Endothelial cell of umbilical vein (primary cell): ENCODE data around the gene CERK. TPM values are rescaled to one million over a fixed set of nuclear protein-coding genes. Genes with fewer than 3 reads are reported as not detected.

Experiments
- BruUV-seq: library from RNA; stranded (reverse); fragments of 400-500 nt; replicated peaks from 2 replicates; lab custom pipeline; 2021; lab: Mats Ljungman, UMichigan
- CTCF ChIA-PET: fragments of 300-600, 350-600 bp; sonication (Branson Sonifier 250); formaldehyde crosslinking; loops from one replicate; lab custom pipeline; 2021; ENCODE audit warnings: antibody characterized with exemption, inconsistent platforms; lab: Charles Lee
- POLR2A ChIA-PET: fragments of 300-600, 350-600 bp; sonication (Branson Sonifier 250); formaldehyde crosslinking; loops from one replicate; lab custom pipeline; 2021; ENCODE audit warnings: antibody characterized with exemption, inconsistent platforms; lab: Charles Lee
- DNase-seq: peaks from one replicate; pipeline ENCODE4 v3.0.0-alpha.2; 2011; ENCODE audit warnings: low read depth, low spot score
- FAIRE-seq: peaks from 2 replicates; lab custom pipeline; 2011; peaks lifted over from hg19 to GRCh38; lab: Jason Lieb, UNC
- H2AFZ ChIP-seq: 2 replicates; pipeline ENCODE4 v1.6.0; 2012; ENCODE audit warnings: low read depth, low read length, control low read depth, inconsistent platforms
- H3K27ac ChIP-seq: 2 replicates; pipeline ENCODE4 v1.5.1; 2011; ENCODE audit warnings: low read depth, mild to moderate bottlenecking, control low read depth, low read length, moderate library complexity; ENCODE audit not compliant: insufficient read depth
- H3K27me3 ChIP-seq, 2 experiments: 2 replicates each; pipeline versions ENCODE4 v1.6.0 to v1.6.1; 2011; ENCODE audit warnings: low read length in 2 of 2, mixed read lengths in 1 of 2; ENCODE audit not compliant: control insufficient read depth in 2 of 2, insufficient read depth in 2 of 2
- H3K36me3 ChIP-seq, 2 experiments: 2 replicates in 1 of 2; 3 replicates in 1 of 2; pipeline ENCODE4 v1.5.1; 2011; ENCODE audit warnings: low read length in 2 of 2, mild to moderate bottlenecking in 1 of 2, moderate library complexity in 1 of 2; ENCODE audit not compliant: control insufficient read depth in 2 of 2, insufficient read depth in 2 of 2; ENCODE audit errors: extremely low read depth in 1 of 2
- H3K4me1 ChIP-seq: 3 replicates; pipeline ENCODE4 v1.5.1; 2011; ENCODE audit warnings: mild to moderate bottlenecking, low read length; ENCODE audit not compliant: control insufficient read depth, insufficient read depth; ENCODE audit errors: extremely low read depth
- H3K4me2 ChIP-seq: 2 replicates; pipeline ENCODE4 v1.6.1; 2011; ENCODE audit warnings: low read length, control low read depth, mixed read lengths; ENCODE audit not compliant: insufficient read depth
- H3K4me3 ChIP-seq, 3 experiments: fragments of 200-600 bp in 1 of 3; sonication (generic), shearing (Covaris generic) in 1 of 3; replicated peaks in 1 of 3; 2 replicates each; pipeline ENCODE4 v1.5.1; 2011 to 2016; ENCODE audit warnings: control low read depth in 3 of 3, low read length in 3 of 3, mild to moderate bottlenecking in 2 of 3, inconsistent platforms in 1 of 3, low read depth in 1 of 3, moderate library complexity in 1 of 3; ENCODE audit not compliant: insufficient read depth in 1 of 3
- H3K79me2 ChIP-seq: 2 replicates; pipeline ENCODE4 v1.6.0; 2012; ENCODE audit warnings: low read length, inconsistent platforms; ENCODE audit not compliant: control insufficient read depth, insufficient read depth
- H3K9ac ChIP-seq: replicated peaks from 2 replicates; pipeline ENCODE3; 2011; ENCODE audit warnings: low read length, control low read depth; ENCODE audit not compliant: insufficient read depth; ENCODE audit errors: extremely low read depth
- H3K9me1 ChIP-seq: replicated peaks from 3 replicates; pipeline ENCODE4 v1.6.0; 2011; ENCODE audit warnings: mild to moderate bottlenecking, low read length; ENCODE audit not compliant: control insufficient read depth, insufficient read depth; ENCODE audit errors: extremely low read depth
- H3K9me3 ChIP-seq: replicated peaks from 2 replicates; pipeline ENCODE4 v1.5.1; 2012; ENCODE audit warnings: low read length, inconsistent platforms; ENCODE audit not compliant: control insufficient read depth, insufficient read depth
- H4K20me1 ChIP-seq: replicated peaks from 2 replicates; pipeline ENCODE3; 2011; ENCODE audit warnings: mild to moderate bottlenecking, low read length; ENCODE audit not compliant: control insufficient read depth, insufficient read depth; ENCODE audit errors: extremely low read depth
- CTCF ChIP-seq, 2 donors: IDR thresholded peaks; 1 replicate in 1 of 2; 2 replicates in 1 of 2; pipeline ENCODE4 v1.5.1; 2011; ENCODE audit warnings: low read length in 2 of 2, mild to moderate bottlenecking in 2 of 2, moderate library complexity in 2 of 2, control low read depth in 1 of 2, inconsistent platforms in 1 of 2, low read depth in 1 of 2; ENCODE audit not compliant: insufficient read depth in 1 of 2; ENCODE audit errors: extremely low read depth in 1 of 2
- EZH2 ChIP-seq: IDR thresholded peaks from 2 replicates; pipeline ENCODE4 v1.6.1; 2012; ENCODE audit warnings: borderline replicate concordance, low read depth, mild to moderate bottlenecking, moderate library complexity, low read length, inconsistent platforms; ENCODE audit not compliant: severe bottlenecking
- FOS ChIP-seq: IDR thresholded peaks from 2 replicates; pipeline ENCODE4 v1.6.1; 2011; ENCODE audit warnings: mild to moderate bottlenecking, low read length, moderate library complexity, borderline replicate concordance; ENCODE audit not compliant: insufficient read depth
- GATA2 ChIP-seq: IDR thresholded peaks from 2 replicates; pipeline ENCODE4 v1.7.0; 2011; ENCODE audit warnings: low read depth, mild to moderate bottlenecking, moderate library complexity, mixed read lengths, low read length; ENCODE audit not compliant: insufficient read length, insufficient read depth
- JUN ChIP-seq: IDR thresholded peaks from 2 replicates; pipeline ENCODE4 v1.6.1; 2011; ENCODE audit warnings: borderline replicate concordance, low read depth; ENCODE audit not compliant: insufficient read length, insufficient read depth
- MAX ChIP-seq: IDR thresholded peaks from 2 replicates; pipeline ENCODE4 v1.6.1; 2011; ENCODE audit not compliant: insufficient read depth, insufficient read length
- POLR2A ChIP-seq: IDR thresholded peaks from 2 replicates; pipeline ENCODE4 v1.6.1; 2012; ENCODE audit warnings: low read depth, mild to moderate bottlenecking, control low read depth, low read length
- POLR2AphosphoS5 ChIP-seq: IDR thresholded peaks from 2 replicates; pipeline ENCODE4 v1.6.1; 2012; ENCODE audit warnings: low read depth, mild to moderate bottlenecking, control low read depth, low read length, moderate library complexity; ENCODE audit not compliant: insufficient read depth
- dilution Hi-C: fragments of 300-500 bp; cut with MboI; formaldehyde crosslinking; loops from one replicate; pipeline ENCODE4 v1.15.0; 2019; ENCODE audit warnings: low sequenced_read_pairs; ENCODE audit not compliant: extremely low pct_ligation_motif_present
- intact Hi-C: fragments of 100-400 bp; cut with micrococcal nuclease; formaldehyde crosslinking; loops from one replicate; pipeline ENCODE4 v1.10.0; 2022
- polyA plus RNA-seq, 4 experiments: library from polyadenylated mRNA; depleted of rRNA in 3 of 4; stranded (reverse) in 3 of 4; unstranded in 1 of 4; fragments of >200 nt; gene quantifications; 2 replicates each; pipeline versions ENCODE4 v1.2.1 to v1.2.3, GENCODE V29; 2011 to 2012; ENCODE audit warnings: missing spikeins in 1 of 4
- total RNA-seq: library from RNA; stranded (reverse); gene quantifications from 2 replicates; pipeline ENCODE4 v1.2.3, GENCODE V29; 2021

Gene CERK
- total and polyA plus RNA-seq, 2 donors (not counting 3 experiments of a cell fraction or from before 2014, with no cell fraction given) = 61.1 to 88.0 TPM

GRCh38 chr22:46659059-46659790 is 78.8 kb downstream of the CERK start:
- no peaks in the 10 kb centered on the region for H3K4me1 ChIP-seq
- TF ChIP-seq FOS = no peak
- no peak for TF ChIP-seq MAX
- no peak for TF ChIP-seq POLR2AphosphoS5
- no peak for TF ChIP-seq CTCF (IDR thresholded peaks at IDR 0.05; ENCODE audit: extremely low read depth in 1 of 2, insufficient read depth in 1 of 2, low read depth in 1 of 2, low read length in 2 of 2)
- TF ChIP-seq GATA2 = no peak
- no peak for TF ChIP-seq POLR2A
- TF ChIP-seq JUN = no peak
- no peak for TF ChIP-seq EZH2
- no peaks in the 10 kb centered on the region for H3K9me1 ChIP-seq
- BruUV-seq = no TSS peak
- no peak overlapping the region for H3K4me2 ChIP-seq
- H3K27ac ChIP-seq = no peak overlapping the region
- H3K79me2 ChIP-seq = no peaks in the 10 kb centered on the region
- no peaks in the 10 kb centered on the region for H3K36me3 ChIP-seq
- no peaks in the 10 kb centered on the region for H3K27me3 ChIP-seq
- no peaks in the 10 kb centered on the region for H3K9me3 ChIP-seq
- CTCF ChIA-PET = no interaction called here
- no peak overlapping the region for H2AFZ ChIP-seq
- FAIRE-seq (no peak), DNase-seq (no peak)
- H3K9ac ChIP-seq = no peak overlapping the region
- POLR2A ChIA-PET = no interaction called here
- no peaks in the 10 kb centered on the region for H4K20me1 ChIP-seq
- intact Hi-C loops = no loop called here
- dilution Hi-C loops = no loop called here
- H3K4me3 ChIP-seq = no peak overlapping the region
